Hippocampal formation (tissue), 2 donors: Measurements from ENCODE around the gene PROZ.

Experiments used
- DNase-seq, 2 donors: peaks; one replicate each; lab custom pipeline; 2025; lab: John Stamatoyannopoulos, UW

PROZ gene

GRCh38 chr13:113176822-113177221, 18.4 kb downstream of the PROZ start:
- no peak for DNase-seq

- DNase-seq = no peak
Measured at GRCh38 chr13:113178070-113178895, 19.8 kb downstream of the PROZ start.

GRCh38 chr13:113178896-113179167, 20.4 kb downstream of the PROZ start:
- DNase-seq = no peak

- no peak for DNase-seq
Measured at GRCh38 chr13:113179374-113180230, 21.2 kb downstream of the PROZ start.

- DNase-seq = no peak
Measured at GRCh38 chr13:113182046-113182445, 23.6 kb downstream of the PROZ start.

- DNase-seq = no peak
Measured at GRCh38 chr13:113183450-113184129, 25.1 kb downstream of the PROZ start.

- DNase-seq = no peak
Measured at GRCh38 chr13:113184568-113185440, 26.4 kb downstream of the PROZ start.

- no peak for DNase-seq
Measured at GRCh38 chr13:113186061-113186900, 27.8 kb downstream of the PROZ start.

GRCh38 chr13:113187263-113187669, 28.8 kb downstream of the PROZ start:
- peak; percentile 21 to 25 for DNase-seq

GRCh38 chr13:113187883-113188665, 29.6 kb downstream of the PROZ start:
- DNase-seq = no peak

- no peak for DNase-seq
Measured at GRCh38 chr13:113190181-113190580, 31.7 kb downstream of the PROZ start.

- no peak for DNase-seq
Measured at GRCh38 chr13:113192279-113192678, 33.8 kb downstream of the PROZ start.

GRCh38 chr13:113192902-113193301, 34.5 kb downstream of the PROZ start:
- DNase-seq = no peak

- DNase-seq = no peak
Measured at GRCh38 chr13:113195360-113195759, 36.9 kb downstream of the PROZ start.

- DNase-seq = no peak
Measured at GRCh38 chr13:113196970-113197737, 38.7 kb downstream of the PROZ start.

- no peak for DNase-seq
Measured at GRCh38 chr13:113201815-113202214, 43.4 kb downstream of the PROZ start.

GRCh38 chr13:113202912-113203311, 44.5 kb downstream of the PROZ start:
- no peak for DNase-seq

GRCh38 chr13:113203507-113204377, 45.3 kb downstream of the PROZ start:
- DNase-seq = no peak
